Measurements from ENCODE around the gene NCAM2.

Gene NCAM2

GRCh38 chr21:21029164-21029563 lies 31.0 kb downstream of the NCAM2 start:
- no peak for DNase-seq

GRCh38 chr21:21030311-21030710 lies 32.1 kb downstream of the NCAM2 start:
- DNase-seq: no peak

GRCh38 chr21:21034036-21034435 lies 35.8 kb downstream of the NCAM2 start:
- DNase-seq: no peak

GRCh38 chr21:21039624-21040170 lies 41.5 kb downstream of the NCAM2 start:
- DNase-seq: no peak

GRCh38 chr21:21045518-21045917 lies 47.3 kb downstream of the NCAM2 start:
- DNase-seq: no peak

- no peak for DNase-seq
Observed at GRCh38 chr21:21046063-21046462, 47.9 kb downstream of the NCAM2 start.

- no peak for DNase-seq
Observed at GRCh38 chr21:21051109-21052055, 53.2 kb downstream of the NCAM2 start.

- no peak for DNase-seq
Observed at GRCh38 chr21:21052672-21053071, 54.5 kb downstream of the NCAM2 start.

- DNase-seq: no peak
Observed at GRCh38 chr21:21057349-21058062, 59.3 kb downstream of the NCAM2 start.

GRCh38 chr21:21063828-21064227 lies 65.6 kb downstream of the NCAM2 start:
- no peak for DNase-seq

GRCh38 chr21:21064353-21064752 lies 66.1 kb downstream of the NCAM2 start:
- DNase-seq: no peak

GRCh38 chr21:21067375-21067774 lies 69.2 kb downstream of the NCAM2 start:
- no peak for DNase-seq

- DNase-seq: no peak
Observed at GRCh38 chr21:21074305-21074704, 76.1 kb downstream of the NCAM2 start.

- no peak for DNase-seq
Observed at GRCh38 chr21:21076051-21076450, 77.8 kb downstream of the NCAM2 start.

- DNase-seq: no peak
Observed at GRCh38 chr21:21076491-21076890, 78.3 kb downstream of the NCAM2 start.

- DNase-seq: no peak
Observed at GRCh38 chr21:21079646-21080045, 81.4 kb downstream of the NCAM2 start.

- DNase-seq: no peak
Observed at GRCh38 chr21:21084179-21084578, 86.0 kb downstream of the NCAM2 start.

- no peak for DNase-seq
Observed at GRCh38 chr21:21085206-21085605, 87.0 kb downstream of the NCAM2 start.

GRCh38 chr21:21096956-21097355 lies 98.7 kb downstream of the NCAM2 start:
- no peak for DNase-seq

GRCh38 chr21:21097466-21097865 lies 99.3 kb downstream of the NCAM2 start:
- no peak for DNase-seq

GRCh38 chr21:21101911-21102310 lies 103.7 kb downstream of the NCAM2 start:
- DNase-seq: no peak

- no peak for DNase-seq
Observed at GRCh38 chr21:21102896-21103295, 104.7 kb downstream of the NCAM2 start.

- DNase-seq: no peak
Observed at GRCh38 chr21:21103692-21104091, 105.5 kb downstream of the NCAM2 start.

- DNase-seq: no peak
Observed at GRCh38 chr21:21109736-21110135, 111.5 kb downstream of the NCAM2 start.

Data from activated effector memory CD4-positive, alpha-beta T cell treated with Interleukin-2 at 50 U/mL for 16 hours (primary cell).